ENCODE measurements around the gene MNAT1. TPM values are rescaled to one million over a fixed set of nuclear protein-coding genes. Genes with fewer than 3 reads are reported as not detected.

The MNAT1 gene
- total and polyA plus RNA-seq, 4 donors: 16.7 to 85.5 (median 21.6) TPM

- 92 to 96% methylated on average over 4 of the region's 4 CpGs for WGBS, 2 donors
- ATAC-seq (ENCODE audit: insufficient read depth, low FRiP score) (no peak), DNase-seq (no peak)
- no peaks in the 10 kb centered on the region for H3K9me3 ChIP-seq (ENCODE audit: control insufficient read depth in 4 of 4, insufficient read depth in 3 of 4, low read length in 3 of 4)
- peaks cover 0 to 3% (median 0%) of the 10 kb centered on the region in 4 donors for H3K36me3 ChIP-seq (ENCODE audit: control insufficient read depth in 4 of 4, insufficient read depth in 4 of 4, low read length in 4 of 4)
- no peak overlapping the region for H3K9ac ChIP-seq (ENCODE audit: insufficient read depth in 1 of 2, low read length in 2 of 2)
- no peak for TF ChIP-seq CTCF (IDR thresholded peaks at IDR 0.05; ENCODE audit: control extremely low read depth, extremely low read depth)
- no peak overlapping the region for H3K4me3 ChIP-seq
- H3K27ac ChIP-seq (ENCODE audit: low read depth in 1 of 2, low read length in 1 of 2): no peak overlapping the region
- no peaks in the 10 kb centered on the region for H3K4me1 ChIP-seq (ENCODE audit: control insufficient read depth in 5 of 5, insufficient read depth in 5 of 5, low read length in 5 of 5)
- no peaks in the 10 kb centered on the region for H3K27me3 ChIP-seq (ENCODE audit: control insufficient read depth in 3 of 3, insufficient read depth in 3 of 3, low read length in 2 of 3)
Observed at GRCh38 chr14:60819575-60819974, 85.0 kb downstream of the MNAT1 start.

GRCh38 chr14:60838601-60839000 is 104.0 kb downstream of the MNAT1 start:
- no peak for DNase-seq

GRCh38 chr14:60839057-60839456 is 104.5 kb downstream of the MNAT1 start:
- no peaks in the 10 kb centered on the region for H3K27me3 ChIP-seq (ENCODE audit: control insufficient read depth in 3 of 3, insufficient read depth in 3 of 3, low read length in 2 of 3)
- H3K9ac ChIP-seq (ENCODE audit: insufficient read depth in 1 of 2, low read length in 2 of 2): no peak overlapping the region
- ATAC-seq (ENCODE audit: insufficient read depth, low FRiP score) (no peak), DNase-seq (no peak)
- TF ChIP-seq CTCF (IDR thresholded peaks at IDR 0.05; ENCODE audit: control extremely low read depth, extremely low read depth): no peak
- no peaks in the 10 kb centered on the region for H3K4me1 ChIP-seq (ENCODE audit: control insufficient read depth in 5 of 5, insufficient read depth in 5 of 5, low read length in 5 of 5)
- no peak overlapping the region for H3K4me3 ChIP-seq
- peaks cover 0 to 10% (median 4%) of the 10 kb centered on the region in 4 donors for H3K36me3 ChIP-seq (ENCODE audit: control insufficient read depth in 4 of 4, insufficient read depth in 4 of 4, low read length in 4 of 4)
- WGBS, 2 donors: 88 to 92% methylated on average over 2 of the region's 2 CpGs
- peaks cover 0 to 6% (median 0%) of the 10 kb centered on the region in 4 donors for H3K9me3 ChIP-seq (ENCODE audit: control insufficient read depth in 4 of 4, insufficient read depth in 3 of 4, low read length in 3 of 4)
- no peak overlapping the region for H3K27ac ChIP-seq (ENCODE audit: low read depth in 1 of 2, low read length in 1 of 2)

More at GRCh38 chr14:60838601-60839000, 104.0 kb downstream of the MNAT1 start:
- no peak overlapping the region for H3K9ac ChIP-seq (ENCODE audit: insufficient read depth in 1 of 2, low read length in 2 of 2)
- ATAC-seq (ENCODE audit: insufficient read depth, low FRiP score): no peak
- H3K27ac ChIP-seq (ENCODE audit: low read depth in 1 of 2, low read length in 1 of 2): no peak overlapping the region
- no peak for TF ChIP-seq CTCF (IDR thresholded peaks at IDR 0.05; ENCODE audit: control extremely low read depth, extremely low read depth)
- peaks cover 0 to 6% (median 0%) of the 10 kb centered on the region in 4 donors for H3K9me3 ChIP-seq (ENCODE audit: control insufficient read depth in 4 of 4, insufficient read depth in 3 of 4, low read length in 3 of 4)
- peaks cover 0 to 10% (median 4%) of the 10 kb centered on the region in 4 donors for H3K36me3 ChIP-seq (ENCODE audit: control insufficient read depth in 4 of 4, insufficient read depth in 4 of 4, low read length in 4 of 4)
- no peaks in the 10 kb centered on the region for H3K4me1 ChIP-seq (ENCODE audit: control insufficient read depth in 5 of 5, insufficient read depth in 5 of 5, low read length in 5 of 5)
- H3K27me3 ChIP-seq (ENCODE audit: control insufficient read depth in 3 of 3, insufficient read depth in 3 of 3, low read length in 2 of 3): no peaks in the 10 kb centered on the region
- no peak overlapping the region for H3K4me3 ChIP-seq
- WGBS, 2 donors: 95 to 99% methylated on average over 5 of the region's 5 CpGs

- no peak for TF ChIP-seq CTCF (IDR thresholded peaks at IDR 0.05; ENCODE audit: control extremely low read depth, extremely low read depth)
- ATAC-seq (ENCODE audit: insufficient read depth, low FRiP score) (no peak), DNase-seq (no peak)
- H3K4me3 ChIP-seq: no peak overlapping the region
- peaks cover 0 to 10% (median 4%) of the 10 kb centered on the region in 4 donors for H3K36me3 ChIP-seq (ENCODE audit: control insufficient read depth in 4 of 4, insufficient read depth in 4 of 4, low read length in 4 of 4)
- no peaks in the 10 kb centered on the region for H3K27me3 ChIP-seq (ENCODE audit: control insufficient read depth in 3 of 3, insufficient read depth in 3 of 3, low read length in 2 of 3)
- no peak overlapping the region for H3K9ac ChIP-seq (ENCODE audit: insufficient read depth in 1 of 2, low read length in 2 of 2)
- H3K27ac ChIP-seq (ENCODE audit: low read depth in 1 of 2, low read length in 1 of 2): no peak overlapping the region
- H3K9me3 ChIP-seq (ENCODE audit: control insufficient read depth in 4 of 4, insufficient read depth in 3 of 4, low read length in 3 of 4): peaks cover 0 to 6% (median 0%) of the 10 kb centered on the region in 4 donors
- no peaks in the 10 kb centered on the region for H3K4me1 ChIP-seq (ENCODE audit: control insufficient read depth in 5 of 5, insufficient read depth in 5 of 5, low read length in 5 of 5)
- WGBS, 2 donors: 97 to 98% methylated on average over 11 of the region's 11 CpGs
Observed at GRCh38 chr14:60839657-60840056, 105.1 kb downstream of the MNAT1 start.

Data from lung (tissue), 12 donors.